Cerebellar nuclear complex (tissue), 1 donor: ENCODE measurements around the gene MOCS1.

Experiments
- DNase-seq, 2 experiments: peaks; one replicate each; lab custom pipeline; 2025; lab: John Stamatoyannopoulos, UW

The MOCS1 gene

GRCh38 chr6:39876111-39876510 is 58.2 kb downstream of the MOCS1 start:
- no peak for DNase-seq

GRCh38 chr6:39873439-39873838 is 60.8 kb downstream of the MOCS1 start:
- no peak for DNase-seq

GRCh38 chr6:39870950-39871349 is 63.3 kb downstream of the MOCS1 start:
- DNase-seq = no peak

- no peak for DNase-seq
These were observed 66.7 kb downstream of the MOCS1 start for GRCh38 chr6:39867592-39867991.

GRCh38 chr6:39865011-39865888 is 69.0 kb downstream of the MOCS1 start:
- DNase-seq = no peak

- no peak for DNase-seq
These were observed 72.6 kb downstream of the MOCS1 start for GRCh38 chr6:39861663-39862062.

GRCh38 chr6:39859025-39859424 is 75.2 kb downstream of the MOCS1 start:
- DNase-seq = no peak

GRCh38 chr6:39855356-39855995 is 78.8 kb downstream of the MOCS1 start:
- DNase-seq = no peak
